Measurements from ENCODE around the gene GPR55. TPM values are rescaled to one million over a fixed set of nuclear protein-coding genes. Genes with fewer than 3 reads are reported as not detected.

Gene GPR55
- total RNA-seq, 1 donor = under 0.01 TPM

- no peak for TF ChIP-seq CTCF (IDR thresholded peaks at IDR 0.05; ENCODE audit: insufficient read depth, low read length)
- no peak overlapping the region for H3K4me3 ChIP-seq (ENCODE audit: low read depth, low read length)
- DNase-seq (ENCODE audit: low read depth) = no peak
Measured at GRCh38 chr2:230881840-230882239, 43.2 kb downstream of the GPR55 start.

DNA sequence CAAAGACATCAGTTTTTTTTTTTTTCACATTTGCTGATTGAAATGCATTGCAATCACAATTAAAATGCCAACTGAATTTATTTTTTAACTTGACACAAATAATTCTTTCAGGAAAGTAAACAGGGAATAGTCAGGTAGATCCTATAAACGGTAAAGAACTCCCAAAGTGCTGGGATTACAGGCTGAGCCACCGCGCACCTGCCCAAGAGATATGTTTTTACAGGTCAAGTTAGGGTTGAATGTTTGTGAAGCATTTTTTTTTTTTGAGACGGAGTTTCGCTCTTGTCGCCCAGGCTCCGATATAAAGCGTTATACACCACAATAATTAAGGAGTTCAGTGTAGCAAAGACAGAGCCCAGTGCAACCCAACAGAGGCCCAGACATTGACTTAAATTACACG, 45.2 kb downstream of the GPR55 start:
- no peak for TF ChIP-seq CTCF (IDR thresholded peaks at IDR 0.05; ENCODE audit: insufficient read depth, low read length)
- H3K4me3 ChIP-seq (ENCODE audit: low read depth, low read length) = no peak overlapping the region
- DNase-seq (ENCODE audit: low read depth) = no peak

- DNase-seq (ENCODE audit: low read depth) = no peak
- no peak for TF ChIP-seq CTCF (IDR thresholded peaks at IDR 0.05; ENCODE audit: insufficient read depth, low read length)
Measured at GRCh38 chr2:230879271-230879882, 45.7 kb downstream of the GPR55 start.

GRCh38 chr2:230878599-230879188, 46.3 kb downstream of the GPR55 start:
- DNase-seq (ENCODE audit: low read depth) = no peak
- no peak for TF ChIP-seq CTCF (IDR thresholded peaks at IDR 0.05; ENCODE audit: insufficient read depth, low read length)

More at GRCh38 chr2:230879271-230879882, 45.7 kb downstream of the GPR55 start:
- H3K4me3 ChIP-seq (ENCODE audit: low read depth, low read length) = no peak overlapping the region

GRCh38 chr2:230877759-230878598, 47.1 kb downstream of the GPR55 start:
- DNase-seq (ENCODE audit: low read depth) = no peak
- H3K4me3 ChIP-seq (ENCODE audit: low read depth, low read length) = no peak overlapping the region
- TF ChIP-seq CTCF (IDR thresholded peaks at IDR 0.05; ENCODE audit: insufficient read depth, low read length) = no peak

More at GRCh38 chr2:230878599-230879188, 46.3 kb downstream of the GPR55 start:
- H3K4me3 ChIP-seq (ENCODE audit: low read depth, low read length) = no peak overlapping the region

- no peak for TF ChIP-seq CTCF (IDR thresholded peaks at IDR 0.05; ENCODE audit: insufficient read depth, low read length)
- H3K4me3 ChIP-seq (ENCODE audit: low read depth, low read length) = no peak overlapping the region
- no peak for DNase-seq (ENCODE audit: low read depth)
Measured at GRCh38 chr2:230877116-230877758, 47.8 kb downstream of the GPR55 start.
